Activated CD4-positive, alpha-beta T cell treated with anti-CD3 and anti-CD28 coated beads, Interleukin-10, Interleukin-2, amounts not matched to agents 100 ng/mL and 50 ng/mL, durations not matched to agents 16 hours and 8 hours (primary cell): ENCODE measurements around the gene TMEM39B.
"Not testable (repeated sequence)": the region's sequence is repeated elsewhere in the genome, so short reads cannot be mapped to it uniquely, and the experiment has no call there.

Source experiments
- DNase-seq: peaks from one replicate; pipeline ENCODE4 v3.0.0-alpha.2; 2020

TMEM39B gene

GRCh38 chr1:32071758-32072621, 749 bp upstream of the TMEM39B start:
- no peak for DNase-seq

DNA sequence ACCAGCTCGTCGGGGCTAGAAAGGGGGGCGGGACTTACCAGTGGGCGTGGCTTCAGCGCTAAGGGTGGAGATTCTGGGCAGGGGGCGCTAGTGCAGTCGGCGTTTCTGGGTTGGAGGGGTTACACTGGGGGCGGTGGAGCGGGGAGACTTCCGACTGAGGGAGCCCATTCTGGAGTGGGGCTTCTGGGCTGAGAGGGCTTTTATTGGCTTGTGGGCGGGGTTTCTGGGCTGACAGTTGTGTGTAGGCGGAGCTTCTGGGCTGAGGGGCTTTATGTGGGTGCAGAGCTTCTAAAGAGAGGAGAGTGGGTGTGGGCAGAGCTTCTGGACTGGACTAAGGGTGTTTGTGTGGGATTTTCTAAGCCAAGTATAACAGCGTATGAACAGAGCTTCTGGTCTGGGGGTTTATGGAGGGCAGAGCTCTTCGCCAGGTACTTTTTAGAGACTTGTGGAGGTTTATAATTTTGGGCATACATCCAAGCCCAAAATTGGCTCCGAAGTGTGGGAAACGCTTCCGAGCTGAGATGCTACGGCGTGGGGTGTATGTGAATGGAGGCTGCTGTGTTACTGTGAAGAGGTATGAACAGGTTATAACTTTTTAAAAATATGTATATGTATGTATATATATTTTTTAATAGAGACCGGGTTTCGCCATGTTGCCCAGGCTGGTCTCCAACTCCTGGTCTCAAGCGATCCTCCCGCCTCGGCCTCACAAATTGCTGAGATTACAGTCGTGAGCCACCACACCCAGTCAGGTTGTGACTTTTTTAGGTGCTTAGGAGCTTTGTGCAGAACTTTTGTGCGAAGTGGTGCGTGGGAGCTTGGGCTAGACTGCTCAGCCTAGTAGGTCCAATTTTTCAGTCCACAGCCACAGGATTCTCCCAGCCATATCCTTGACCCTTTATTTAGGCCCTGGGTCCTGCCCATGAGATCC, 825 bp downstream of the TMEM39B start:
- no peak for DNase-seq

DNA sequence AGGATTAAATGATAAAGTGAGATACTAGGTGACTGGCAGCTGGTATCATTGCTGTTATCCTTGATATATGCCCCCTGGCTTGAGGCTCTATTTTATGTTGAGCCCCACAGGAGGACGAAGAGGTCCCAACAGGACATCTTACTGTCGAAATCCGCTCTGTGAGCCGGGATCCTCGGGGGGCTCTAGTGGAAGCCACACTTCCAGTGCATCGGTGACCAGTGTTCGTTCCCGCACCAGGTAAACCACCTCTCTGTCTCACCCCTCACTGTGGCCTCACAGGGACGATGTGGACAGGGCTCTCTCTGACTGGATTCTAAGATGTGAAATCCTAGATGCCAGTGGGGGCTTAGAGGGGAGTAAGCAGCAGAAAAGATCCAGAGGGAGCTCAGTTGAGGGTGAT, 2.1 kb downstream of the TMEM39B start:
- no peak for DNase-seq

GRCh38 chr1:32077451-32077850, 4.7 kb downstream of the TMEM39B start:
- no peak for DNase-seq

DNA sequence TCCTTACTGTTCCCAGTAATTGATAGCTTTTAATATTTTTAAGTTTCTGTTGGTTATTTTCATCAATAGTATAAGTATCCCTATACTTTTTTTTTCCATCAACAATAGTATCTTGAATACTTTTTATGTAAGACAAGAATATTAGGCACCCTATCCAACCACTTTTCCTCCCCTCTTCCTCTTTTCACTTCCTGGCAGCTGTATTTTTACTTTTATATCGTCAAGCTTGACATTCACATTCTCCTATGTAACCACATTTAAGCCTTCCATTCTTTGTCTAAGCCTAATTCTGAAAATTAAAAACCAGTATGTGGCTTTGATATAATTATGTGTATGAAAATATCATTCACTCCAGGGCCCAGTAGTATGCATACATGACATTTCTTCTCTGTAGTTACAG, 9.3 kb downstream of the TMEM39B start:
- no peak for DNase-seq

DNA sequence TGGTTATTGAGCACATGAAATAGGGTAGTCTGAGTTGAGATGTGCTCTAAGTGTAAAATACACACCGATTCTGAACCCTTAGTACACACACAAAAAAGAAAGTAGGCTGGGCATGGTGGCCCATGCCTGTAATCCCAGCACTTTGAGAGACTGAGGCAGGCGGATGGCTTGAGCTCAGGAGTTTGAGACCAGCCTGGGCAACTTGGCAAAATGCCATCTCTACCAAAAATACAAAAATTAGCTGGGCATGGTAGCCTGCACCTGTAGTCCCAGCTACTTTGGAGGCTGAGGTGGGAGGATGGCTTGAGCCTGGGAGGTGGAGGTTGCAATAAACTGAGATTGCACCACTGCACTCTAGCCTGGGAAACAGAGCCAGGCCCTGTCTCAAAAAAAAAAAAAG, 13.6 kb downstream of the TMEM39B start:
- DNase-seq = not testable (repeated sequence)

- no peak for DNase-seq
These were observed 18.4 kb downstream of the TMEM39B start for GRCh38 chr1:32091176-32091575.

DNA sequence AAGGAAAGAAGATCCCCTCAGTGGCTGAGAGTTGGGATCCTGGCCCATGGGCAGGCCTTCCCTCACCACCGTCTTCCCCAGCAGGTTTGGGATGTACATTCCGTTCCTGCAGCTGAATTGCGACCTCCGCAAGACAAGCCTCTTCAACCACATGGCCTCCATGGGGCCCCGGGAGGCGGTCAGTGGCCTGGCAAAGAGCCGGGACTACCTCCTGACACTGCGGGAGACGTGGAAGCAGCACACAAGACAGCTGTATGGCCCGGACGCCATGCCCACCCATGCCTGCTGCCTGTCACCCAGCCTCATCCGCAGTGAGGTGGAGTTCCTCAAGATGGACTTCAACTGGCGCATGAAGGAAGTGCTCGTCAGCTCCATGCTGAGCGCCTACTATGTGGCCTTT, 18.9 kb downstream of the TMEM39B start:
- DNase-seq = no peak

GRCh38 chr1:32094746-32095521, 22.2 kb downstream of the TMEM39B start:
- DNase-seq = no peak

DNA sequence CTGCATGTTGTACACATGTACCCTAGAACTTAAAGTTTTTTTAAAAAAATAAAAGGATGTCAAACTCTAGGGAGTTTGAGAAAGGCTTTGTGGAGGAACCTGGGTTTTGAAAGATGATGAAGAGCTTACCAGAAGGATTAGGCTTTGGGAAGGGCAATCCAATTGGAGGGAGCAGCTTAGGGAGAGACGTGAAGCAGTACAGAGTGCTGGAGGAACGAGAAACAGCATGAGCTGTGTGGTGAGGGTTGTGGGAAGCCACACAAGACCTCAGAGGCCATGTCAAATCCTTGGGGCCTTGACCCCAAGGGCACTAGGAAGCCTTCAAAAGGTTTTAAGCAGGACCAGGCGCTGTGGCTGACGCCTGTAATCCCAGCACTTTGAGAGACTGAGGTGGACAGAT, 26.7 kb downstream of the TMEM39B start:
- no peak for DNase-seq

- no peak for DNase-seq
These were observed 27.6 kb downstream of the TMEM39B start for GRCh38 chr1:32100359-32100758.

- DNase-seq = no peak
These were observed 28.3 kb downstream of the TMEM39B start for GRCh38 chr1:32100807-32101708.

DNA sequence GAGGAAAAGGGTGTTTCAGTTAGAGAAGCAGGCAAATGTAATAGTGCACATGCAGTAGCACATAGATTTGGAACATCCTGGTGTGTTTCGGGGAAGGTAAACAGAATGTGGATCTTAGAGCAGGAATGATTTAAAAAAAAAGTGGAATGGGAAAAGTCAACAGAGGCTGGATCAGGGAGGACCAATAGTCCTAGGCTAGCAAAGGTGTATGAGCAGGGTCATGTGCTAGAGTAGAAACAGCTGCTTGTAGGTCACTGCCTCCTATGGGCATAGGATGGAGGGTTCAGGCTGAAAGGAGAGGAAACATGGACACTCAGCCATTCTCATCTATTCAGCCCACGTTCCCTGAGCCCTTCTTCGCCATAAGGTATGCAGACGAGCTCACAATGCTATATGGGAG, 31.4 kb downstream of the TMEM39B start:
- no peak for DNase-seq

GRCh38 chr1:32105338-32105737, 32.6 kb downstream of the TMEM39B start:
- DNase-seq = no peak

DNA sequence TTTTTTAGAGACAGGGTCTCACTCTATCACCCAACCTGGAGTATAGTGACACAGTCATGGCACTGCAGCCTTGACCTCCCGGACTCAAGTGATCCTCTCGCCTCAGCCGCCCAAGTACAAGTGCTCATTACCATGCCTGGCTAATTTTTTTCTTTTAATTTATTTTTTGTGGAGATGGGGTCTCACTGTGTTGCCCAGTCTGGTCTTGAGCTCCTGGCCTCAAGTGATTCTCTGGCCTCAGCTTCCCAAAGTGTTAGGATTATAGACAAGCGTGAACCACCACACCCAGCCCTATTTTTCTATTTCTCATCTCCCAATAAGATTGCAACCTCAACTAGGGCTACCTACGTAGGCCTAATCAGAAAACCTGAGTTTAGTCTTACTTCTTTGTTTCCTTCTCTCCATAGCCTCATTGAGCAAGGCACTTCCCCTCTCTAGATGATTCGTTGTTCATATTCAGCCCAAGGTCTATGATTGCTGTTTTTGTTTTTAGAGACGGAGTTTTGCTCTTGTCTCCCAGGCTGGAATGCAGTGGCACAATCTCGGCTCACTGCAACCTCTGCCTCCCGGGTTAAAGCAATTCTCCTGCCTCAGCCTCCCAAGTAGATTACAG, 34.0 kb downstream of the TMEM39B start:
- no peak for DNase-seq

GRCh38 chr1:32107742-32108661, 35.3 kb downstream of the TMEM39B start, which contains the start of gene KPNA6:
KPNA6 (plus strand) TSS chr1:32108056; CDS start chr1:32108131, 75 bp downstream.
- peak; percentile 95 for DNase-seq

GRCh38 chr1:32111040-32111623, 38.4 kb downstream of the TMEM39B start:
- DNase-seq = no peak

GRCh38 chr1:32111789-32112188, 39.0 kb downstream of the TMEM39B start:
- no peak for DNase-seq

GRCh38 chr1:32112806-32113375, 40.2 kb downstream of the TMEM39B start:
- DNase-seq = no peak
